Islet of Langerhans (tissue), 1 donor: ENCODE data around the gene ZNF827.

Experiments
- FAIRE-seq: peaks from one replicate; lab custom pipeline; 2011; peaks lifted over from hg19 to GRCh38; lab: Jason Lieb, UNC

ZNF827 gene

DNA sequence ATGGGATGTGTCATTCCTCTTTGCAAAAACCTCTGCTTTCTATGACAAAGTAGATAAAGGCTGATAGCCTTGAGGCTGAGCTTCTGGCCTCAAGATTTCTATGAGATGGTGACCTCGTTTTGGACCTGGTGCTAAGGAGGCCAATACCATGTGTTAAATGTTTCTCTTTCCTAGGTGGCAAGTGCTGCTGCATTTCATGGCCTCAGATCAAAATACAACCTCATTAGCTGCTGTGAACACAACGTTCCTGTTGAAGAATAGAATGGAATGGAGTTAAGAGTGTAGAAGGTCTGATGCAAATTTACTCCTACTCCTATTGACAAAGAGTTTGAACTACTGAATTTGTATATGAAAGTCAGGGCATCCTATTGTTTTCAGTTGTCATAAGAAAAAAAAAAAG lies 146.6 kb downstream of the ZNF827 start:
- FAIRE-seq, result no peak

DNA sequence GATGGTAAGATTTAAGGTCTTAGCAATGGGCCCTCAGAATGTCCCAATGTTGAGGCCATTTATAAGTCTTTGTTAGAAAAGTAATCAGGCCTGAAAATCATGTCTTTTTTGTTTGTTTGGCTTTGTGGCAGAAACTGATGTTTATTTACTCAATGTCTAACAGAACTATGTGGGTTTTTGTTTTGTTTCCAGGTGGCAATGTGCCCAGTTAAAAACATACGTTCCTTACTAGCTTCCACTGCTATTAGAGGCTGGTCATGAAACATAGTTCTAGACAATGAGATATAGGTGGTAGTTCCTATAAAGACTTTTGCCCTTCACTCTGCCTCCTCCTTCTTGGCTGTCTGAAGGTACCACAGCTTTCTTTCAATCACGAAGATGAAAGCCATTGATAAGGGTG lies 149.9 kb downstream of the ZNF827 start:
- FAIRE-seq, result no peak

DNA sequence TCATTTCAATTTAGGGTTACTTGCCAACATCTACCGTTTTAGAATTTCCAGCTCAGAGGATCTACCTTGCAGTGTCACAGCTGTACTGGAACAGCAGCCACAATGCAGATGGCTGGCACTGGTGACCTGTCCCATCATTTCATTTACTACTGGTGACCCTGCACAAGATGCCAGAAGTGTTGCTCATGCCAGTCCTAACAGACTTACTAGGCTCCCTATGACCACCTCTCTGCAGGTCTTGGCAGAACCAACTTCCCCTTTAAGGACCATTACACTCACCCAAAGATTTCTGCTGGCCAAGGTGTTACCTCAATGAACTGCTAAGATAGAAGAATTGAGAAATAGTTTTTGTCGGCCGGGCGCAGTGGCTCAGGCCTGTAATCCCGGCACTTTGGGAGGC lies 151.8 kb downstream of the ZNF827 start:
- FAIRE-seq, result no peak

DNA sequence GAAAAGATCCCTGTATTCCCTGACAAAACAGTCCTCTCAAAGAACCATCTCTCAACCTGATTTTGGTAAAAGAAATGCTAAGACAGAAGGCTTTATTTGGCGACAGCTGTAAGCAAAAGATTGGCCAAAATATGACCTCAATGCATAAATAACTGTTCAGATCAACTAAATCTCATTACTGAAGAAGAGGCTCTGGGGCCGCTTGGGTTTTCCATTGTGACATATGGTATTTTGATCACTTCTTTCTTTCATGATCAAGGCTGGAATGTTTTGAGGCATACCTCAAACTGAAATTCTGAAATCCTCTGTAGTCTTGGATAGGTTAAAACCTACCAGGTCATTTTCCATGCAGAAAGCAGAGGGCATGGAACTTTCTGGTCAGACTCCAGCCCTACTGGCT lies 152.4 kb downstream of the ZNF827 start:
- no peak for FAIRE-seq

DNA sequence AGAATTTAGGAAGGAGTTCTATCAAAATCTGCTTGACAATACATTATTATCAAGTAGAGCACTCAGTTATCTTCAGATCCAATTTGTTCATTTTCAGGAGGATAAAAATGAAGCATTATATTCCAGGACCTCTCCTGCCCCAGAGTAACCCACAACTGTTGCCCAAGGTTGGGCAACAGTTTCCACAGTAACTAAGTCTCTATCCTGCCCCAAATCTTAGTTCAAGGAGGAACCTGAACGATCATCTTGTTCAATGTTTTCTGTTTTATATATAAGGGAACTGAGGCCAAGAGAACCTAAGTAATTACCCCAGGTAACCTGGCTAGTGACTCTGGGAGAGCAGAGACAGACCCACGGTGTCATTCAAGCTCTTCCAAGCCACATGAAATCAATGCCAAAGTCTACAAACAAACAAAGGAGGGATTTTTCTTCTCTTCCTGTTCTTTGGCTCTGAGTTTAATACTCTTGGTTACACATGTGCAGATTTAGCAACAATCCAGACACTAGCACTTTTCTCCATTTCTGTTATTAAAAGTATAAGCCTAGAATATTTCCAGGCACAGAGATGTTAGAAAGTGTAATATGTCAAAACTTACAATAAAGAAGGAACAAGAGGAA lies 153.1 kb downstream of the ZNF827 start:
- peak; percentile 64 for FAIRE-seq

DNA sequence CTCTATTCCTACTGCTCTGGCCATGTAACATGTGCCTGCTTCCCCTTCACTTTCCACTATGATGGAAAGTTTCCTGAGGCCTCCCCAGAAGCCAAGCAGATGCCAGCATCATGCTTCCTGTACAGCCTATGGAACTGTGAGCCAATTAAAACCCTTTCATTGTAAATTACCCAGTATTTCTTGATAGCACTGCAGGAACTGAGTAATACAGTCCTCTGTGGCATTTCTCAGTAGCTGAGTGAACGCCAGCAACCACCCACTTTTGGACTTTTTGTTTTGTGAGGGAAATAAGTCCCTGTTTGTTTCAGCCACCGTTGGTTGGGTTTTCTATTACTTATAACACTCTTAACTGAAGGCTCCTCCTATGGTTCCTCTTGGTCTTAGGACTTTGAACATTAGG lies 154.6 kb downstream of the ZNF827 start:
- FAIRE-seq, result no peak

DNA sequence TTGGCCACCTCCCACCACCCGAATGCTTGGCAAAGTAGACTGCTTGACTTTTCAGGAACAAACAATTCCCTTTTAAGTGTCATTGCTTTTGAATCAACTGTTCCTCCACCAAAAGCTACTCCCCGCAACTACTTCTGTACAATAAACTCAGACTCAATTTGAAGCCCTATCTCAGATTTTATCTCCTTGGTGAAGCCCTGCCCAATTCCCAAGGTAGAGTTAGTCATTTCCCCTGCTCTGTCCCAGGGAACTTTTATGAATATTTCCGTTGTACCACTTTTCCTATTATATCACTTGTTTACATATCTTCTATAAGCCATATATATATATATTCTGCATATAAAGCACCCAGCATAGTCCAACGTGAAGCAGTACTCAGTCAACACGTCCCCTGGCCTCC lies 155.9 kb downstream of the ZNF827 start:
- no peak for FAIRE-seq

DNA sequence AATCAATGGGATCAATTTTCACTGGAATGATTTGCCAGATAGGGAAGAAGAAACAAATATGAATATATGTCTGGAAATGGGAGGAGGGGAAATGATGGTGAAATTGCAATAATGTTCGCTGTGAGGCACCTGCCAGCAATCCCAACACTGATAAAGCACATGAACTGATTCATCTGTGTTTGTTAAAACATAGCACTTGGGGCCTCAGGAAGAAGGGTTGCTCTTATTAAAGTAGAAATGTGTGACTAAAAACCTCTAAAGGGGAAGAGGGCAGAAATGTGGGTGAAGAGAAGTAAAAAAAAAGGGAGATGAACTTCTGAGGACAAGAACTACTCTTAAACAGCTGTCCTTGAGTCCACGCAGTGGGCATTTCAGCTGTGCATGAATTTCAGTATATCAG lies 157.3 kb downstream of the ZNF827 start:
- no peak for FAIRE-seq

DNA sequence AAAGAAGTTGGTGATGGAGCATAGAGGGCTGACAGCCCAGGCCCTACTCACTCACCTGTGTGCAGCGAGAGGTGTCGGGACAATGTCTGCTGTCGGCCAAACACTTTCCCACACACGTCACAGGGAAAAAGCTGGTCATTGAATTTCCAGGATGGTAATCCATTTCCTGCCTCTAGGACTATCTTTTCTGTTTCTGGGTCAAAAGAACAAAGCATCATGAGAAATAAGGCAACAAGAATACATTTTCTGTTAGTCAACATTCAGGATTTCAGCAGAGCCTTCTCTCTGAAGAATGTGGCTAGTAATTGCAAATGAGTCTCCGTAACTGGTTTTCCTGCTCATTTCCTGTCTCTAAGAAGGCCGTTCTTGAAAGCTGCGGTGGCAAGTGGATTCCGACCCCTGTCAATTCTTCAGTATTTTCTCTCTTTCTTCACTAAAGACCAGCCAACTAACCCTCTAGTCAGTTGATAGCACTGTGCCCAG lies 159.3 kb downstream of the ZNF827 start:
- FAIRE-seq, result no peak

DNA sequence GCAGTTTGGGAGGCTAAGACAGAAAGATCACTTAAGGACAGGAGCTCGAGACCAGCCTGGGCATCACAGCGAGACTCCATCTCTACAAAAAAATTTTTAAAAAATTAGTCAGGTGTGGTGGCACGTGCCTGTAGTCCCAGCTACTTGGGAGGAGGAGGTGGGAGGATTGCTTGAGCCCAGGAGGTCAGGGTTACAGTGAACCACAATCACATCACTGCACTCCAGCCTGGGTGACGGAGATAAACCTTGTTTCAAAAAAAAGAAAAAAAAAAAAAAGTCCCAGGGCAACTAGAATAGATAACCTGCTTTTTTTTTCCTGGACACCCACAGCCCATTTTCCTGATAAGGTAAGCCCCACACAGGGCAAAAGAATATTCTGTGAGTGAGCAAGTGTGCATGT lies 162.4 kb downstream of the ZNF827 start:
- FAIRE-seq, result no peak

DNA sequence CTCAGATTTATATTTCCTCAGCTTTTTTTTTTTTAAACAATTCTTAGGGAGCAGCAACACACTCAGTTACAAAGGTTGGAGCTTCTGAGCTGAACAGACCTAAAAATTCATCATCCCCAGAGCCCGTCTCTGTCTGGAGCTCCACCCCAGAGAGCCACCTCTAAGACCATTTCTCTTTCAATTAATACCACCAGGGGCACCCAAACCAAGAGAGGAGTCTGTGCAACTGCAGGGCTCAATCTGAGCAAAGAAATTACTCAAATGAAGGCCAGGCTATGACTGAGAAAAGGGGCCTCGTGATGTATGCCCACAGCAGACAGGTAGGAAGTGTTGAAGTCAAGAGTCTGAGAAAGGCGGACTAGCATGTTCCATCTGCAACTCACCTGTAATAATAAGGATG lies 163.2 kb downstream of the ZNF827 start:
- FAIRE-seq, result no peak

DNA sequence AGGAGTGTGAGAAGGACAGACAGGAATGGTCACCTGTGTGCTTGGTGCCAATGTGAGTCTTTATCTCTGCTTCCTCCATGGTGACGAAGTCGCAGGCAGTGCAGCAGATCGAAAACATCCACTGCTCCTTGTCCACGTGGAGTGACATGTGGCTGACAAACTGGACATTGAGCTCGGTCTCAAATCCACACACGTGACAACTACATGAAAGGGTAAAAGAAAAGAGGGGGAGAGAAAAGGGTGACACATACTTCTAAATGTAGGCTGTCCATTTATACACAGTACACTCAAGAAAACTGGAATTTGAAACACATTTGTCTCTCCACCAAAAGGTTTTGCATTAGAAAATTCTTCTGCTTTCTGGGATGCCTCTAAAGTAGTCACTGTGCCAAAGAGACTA lies 164.2 kb downstream of the ZNF827 start:
- FAIRE-seq, result no peak

DNA sequence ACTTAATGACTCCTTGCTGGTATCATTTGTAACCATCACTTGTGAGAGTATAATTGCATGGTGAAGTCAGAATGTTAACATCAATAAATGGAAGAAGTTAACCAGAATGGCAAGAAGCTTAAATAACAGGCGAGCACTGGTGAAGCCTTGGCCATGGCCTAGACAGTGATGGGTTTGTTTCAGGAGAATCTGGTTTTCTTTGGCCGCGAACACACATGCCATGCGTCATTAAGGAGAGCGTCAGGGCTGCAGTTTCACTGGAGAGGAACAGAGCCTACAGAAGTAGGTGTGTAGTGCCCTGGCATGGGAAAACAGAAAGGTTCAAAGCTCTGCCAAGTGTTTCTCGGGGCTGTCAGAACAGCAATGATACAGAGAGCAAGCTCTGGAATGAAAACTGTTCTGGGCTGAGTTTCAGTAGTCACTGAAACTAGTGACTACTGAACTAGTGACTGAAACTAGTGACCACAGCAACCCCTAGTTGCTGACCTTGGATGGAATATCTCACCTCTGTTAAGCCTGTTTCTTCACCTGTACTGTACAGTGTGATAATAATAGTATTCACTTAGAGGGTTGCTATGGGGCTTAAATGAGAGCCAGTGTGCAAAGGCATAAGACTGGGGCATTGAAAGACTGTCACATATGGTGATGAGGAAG lies 164.9 kb downstream of the ZNF827 start:
- FAIRE-seq, result no peak

DNA sequence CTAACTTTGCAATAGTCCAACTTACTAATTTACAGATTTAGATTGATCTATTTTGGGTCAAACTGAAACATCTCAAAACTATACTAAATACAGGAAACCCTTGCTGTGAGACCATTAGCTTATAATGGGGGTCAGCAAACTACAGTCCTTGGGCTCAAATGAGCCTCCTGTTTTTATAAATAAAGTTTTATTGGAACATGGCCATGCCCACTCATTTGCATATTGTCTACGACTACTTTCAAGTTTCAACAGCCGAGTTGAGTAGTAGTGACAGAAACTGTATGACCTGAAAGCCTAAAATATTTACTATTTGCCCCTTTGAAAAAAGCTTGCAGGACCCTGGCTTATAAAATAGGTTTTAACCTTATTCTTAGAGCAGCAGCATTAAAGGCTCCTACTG lies 166.3 kb downstream of the ZNF827 start:
- no peak for FAIRE-seq

DNA sequence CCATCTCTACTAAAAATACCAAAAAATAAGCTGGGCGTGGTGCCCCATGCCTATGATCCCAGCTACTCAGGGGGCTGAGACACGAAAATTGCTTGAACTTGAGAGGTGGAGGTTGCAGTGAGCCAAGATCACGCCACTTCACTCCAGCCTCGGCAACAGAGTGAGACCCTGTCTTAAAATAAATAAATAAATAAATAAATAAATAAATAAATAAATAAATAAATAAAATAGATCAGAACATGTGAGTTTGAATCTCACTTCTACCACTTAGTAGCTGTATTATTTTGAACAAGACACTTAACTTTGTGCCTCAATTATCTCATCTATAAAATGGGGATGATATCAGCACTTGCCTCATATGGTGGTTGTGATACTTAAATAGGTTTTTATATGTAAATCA lies 168.5 kb downstream of the ZNF827 start:
- no peak for FAIRE-seq

DNA sequence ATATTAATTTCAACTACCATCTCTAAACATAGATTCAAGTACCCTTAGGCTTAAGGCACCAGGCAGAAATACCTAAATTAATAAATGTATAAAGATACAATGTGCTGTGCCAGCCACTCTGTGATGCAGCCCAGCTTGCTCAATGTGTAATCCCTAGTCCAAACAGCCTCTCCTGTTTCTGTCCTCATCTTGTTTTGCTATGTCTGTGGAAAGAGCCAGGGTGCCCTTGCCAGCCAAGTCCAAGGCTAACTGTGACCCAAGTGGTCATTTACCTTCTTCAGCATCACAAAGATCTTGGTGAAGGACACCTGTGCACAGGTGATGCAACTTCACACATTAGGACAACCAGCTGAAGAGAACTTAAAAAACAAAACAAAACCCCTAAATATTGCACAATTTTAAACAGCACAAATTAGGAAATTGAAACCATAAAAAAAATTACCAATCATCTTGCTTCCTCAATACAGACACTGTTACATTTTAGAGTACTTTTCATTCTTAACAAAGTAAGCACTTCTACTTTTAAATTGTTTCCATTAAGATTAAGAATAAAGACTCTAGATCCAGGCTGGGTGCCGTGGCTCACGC lies 169.1 kb downstream of the ZNF827 start:
- FAIRE-seq, result no peak

DNA sequence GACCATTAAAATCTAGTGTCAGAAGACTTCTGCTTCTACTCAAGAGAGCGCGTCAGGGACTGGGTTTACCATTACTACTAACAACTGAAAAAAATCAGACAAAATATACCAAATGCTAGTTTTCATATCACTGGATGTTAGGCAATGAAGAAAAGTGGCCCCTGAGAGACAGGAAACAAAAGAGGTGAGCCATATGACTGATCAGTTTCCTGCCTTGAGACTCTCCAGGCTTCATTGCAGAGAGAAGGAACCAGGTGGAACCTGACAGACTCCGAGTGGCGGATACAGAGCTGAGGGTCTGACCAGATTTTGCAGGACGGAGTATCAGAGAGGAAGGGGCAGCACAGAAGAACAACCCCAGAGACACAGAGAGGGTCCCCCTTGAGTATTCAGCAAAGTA lies 172.3 kb downstream of the ZNF827 start:
- no peak for FAIRE-seq

DNA sequence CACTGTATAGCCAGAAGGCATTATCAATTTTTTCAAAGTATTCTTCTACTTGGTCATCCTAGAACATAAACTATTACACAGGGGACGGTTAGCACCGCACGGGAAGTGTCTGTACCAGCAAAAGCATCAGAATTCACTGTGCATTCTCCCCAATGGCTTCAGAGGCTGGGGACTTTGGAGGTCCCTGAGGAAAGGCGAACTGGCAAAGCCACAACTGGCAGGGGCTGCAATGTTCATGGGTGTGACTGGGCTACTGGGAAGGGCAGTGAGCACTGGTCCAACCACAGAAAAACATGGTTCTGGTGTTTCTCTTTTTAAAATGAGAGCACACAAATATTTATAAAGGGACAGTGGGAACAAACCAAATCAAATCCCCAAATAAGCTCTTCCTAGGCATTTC lies 175.2 kb downstream of the ZNF827 start:
- FAIRE-seq, result no peak

DNA sequence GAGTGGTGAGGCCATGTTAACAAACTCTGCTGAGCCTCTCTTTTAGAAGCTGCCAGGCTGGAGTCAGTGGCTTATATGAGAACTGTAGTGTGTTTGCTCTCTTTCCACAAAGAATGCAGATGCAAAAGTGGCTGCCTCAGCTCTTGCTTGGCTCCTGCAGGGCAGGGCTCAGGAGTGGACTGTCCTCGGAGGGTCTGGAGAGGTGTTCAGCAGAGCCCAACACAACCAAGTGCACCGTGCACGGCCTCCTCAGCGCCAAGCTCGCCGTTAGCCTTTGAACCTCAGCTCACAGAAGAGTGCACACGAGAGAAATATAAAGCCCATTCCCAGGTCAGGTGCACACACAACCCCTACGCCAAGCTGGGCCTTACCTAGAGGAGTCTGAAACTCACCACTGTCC lies 175.9 kb downstream of the ZNF827 start:
- FAIRE-seq, result no peak

DNA sequence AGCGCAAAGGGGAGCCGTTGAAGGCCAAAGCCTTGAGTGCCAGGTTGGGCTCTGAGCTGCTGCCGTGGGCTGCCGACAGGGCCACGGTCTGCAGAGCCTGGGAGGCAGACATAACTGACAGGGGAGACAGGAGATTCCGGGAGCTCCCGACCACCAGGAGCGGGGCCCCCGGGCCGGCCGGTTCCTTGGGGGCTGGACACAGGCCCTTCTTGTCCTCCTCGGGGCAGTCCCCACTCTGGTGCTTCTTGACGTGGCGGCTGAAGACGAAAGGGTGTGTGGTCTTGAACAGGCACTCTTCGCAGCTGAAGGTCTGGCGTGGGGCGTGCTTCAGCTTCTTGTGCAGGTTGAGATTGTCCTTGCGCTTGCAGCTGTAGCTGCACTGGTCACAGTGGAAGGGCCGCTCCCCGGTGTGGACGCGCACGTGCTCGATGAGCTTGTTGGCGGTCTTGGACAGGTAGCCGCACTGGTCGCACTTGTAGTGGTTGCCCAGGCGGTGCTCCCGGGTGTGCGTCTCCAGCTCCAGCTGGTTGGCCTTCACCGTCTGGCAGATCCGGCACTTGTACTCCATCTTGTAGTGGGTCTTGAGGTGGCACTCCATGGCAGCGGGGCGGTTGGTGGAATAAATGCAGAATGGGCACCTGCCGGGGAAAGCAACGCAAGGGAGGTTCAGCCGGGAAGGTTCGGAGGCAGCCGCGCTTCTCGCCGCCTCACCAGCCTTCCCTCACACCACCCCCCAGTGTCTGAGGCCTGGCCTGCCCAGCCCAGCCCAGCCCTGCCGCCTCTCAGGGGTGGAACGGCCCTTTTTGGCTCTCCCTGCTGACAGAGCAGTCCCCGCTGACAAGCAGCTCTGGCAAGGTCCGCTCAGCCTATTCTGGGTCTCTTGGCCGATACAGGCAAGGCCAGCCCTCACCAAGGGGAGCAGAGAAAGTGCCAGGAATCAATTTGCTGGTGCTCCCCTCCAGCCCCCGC lies 177.4 kb downstream of the ZNF827 start:
- FAIRE-seq, result no peak

DNA sequence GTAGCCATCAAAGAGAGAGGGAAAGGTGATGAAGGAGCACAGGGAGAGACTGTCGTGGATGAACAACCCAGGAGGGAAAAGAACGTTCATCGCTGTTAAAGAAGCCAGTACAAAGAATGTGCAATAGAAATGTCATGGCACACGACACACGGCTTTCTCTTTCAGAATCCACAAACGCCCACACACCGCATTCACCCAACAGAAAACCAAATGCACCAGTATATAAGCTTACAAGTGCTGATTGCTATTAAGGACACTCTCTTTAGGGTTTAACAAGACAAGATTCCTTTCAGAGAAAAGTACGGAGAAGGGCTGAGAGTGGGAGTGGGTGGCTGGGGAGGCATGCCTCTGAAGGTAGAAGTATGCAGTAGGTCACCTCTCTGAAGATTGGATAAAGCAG lies 178.4 kb downstream of the ZNF827 start:
- FAIRE-seq, result no peak

DNA sequence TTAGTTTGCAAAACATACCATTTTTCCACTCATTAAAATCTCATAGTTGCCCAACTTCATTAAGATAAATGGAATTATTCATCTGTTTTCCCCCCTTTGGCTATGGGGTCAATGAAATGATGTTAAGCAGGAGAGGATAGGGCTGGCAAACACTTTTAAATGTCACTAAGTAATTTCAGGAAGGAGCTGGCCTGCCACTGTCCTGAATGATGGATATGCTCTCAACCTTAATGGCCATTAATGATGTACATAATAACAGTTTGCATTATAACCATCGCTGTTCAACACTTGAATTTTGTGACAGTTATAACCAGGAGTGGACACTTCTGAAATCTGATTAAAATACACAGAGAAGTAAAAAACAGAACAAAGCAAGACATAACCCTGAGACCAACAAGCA lies 181.4 kb downstream of the ZNF827 start:
- no peak for FAIRE-seq

DNA sequence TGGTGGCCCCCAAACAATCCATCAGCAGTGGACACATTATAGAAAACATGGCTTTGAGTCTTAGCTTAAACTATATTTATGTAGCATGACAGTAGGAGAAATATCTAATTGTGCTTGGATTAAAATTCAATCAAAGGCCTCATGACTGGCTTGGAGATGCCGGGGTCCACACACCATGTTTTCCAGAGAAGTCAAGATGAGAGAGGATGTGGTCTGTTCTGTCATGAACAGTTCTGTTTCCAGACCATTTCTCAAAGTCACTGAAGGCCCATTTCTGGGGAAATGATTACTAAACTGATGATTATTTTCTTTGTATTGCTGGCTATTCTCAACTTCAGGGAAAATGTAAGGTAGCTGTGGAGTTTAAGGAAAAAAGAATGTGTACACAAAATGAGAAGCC lies 182.4 kb downstream of the ZNF827 start:
- no peak for FAIRE-seq
